Cardiac muscle cell (in vitro differentiated cells and primary cell): ENCODE results near the gene CD160. TPM values are rescaled to one million over a fixed set of nuclear protein-coding genes. Genes with fewer than 3 reads are reported as not detected.

Experiments used
- DNase-seq, 2 donors: peaks; one replicate each; pipeline versions ENCODE4 v3.0.0 to v3.0.0-alpha.2; 2010 to 2017; ENCODE audit warnings: low read depth in 1 of 2, low spot score in 1 of 2
- H3K27ac ChIP-seq: fragments of 200-600 bp; sonication (generic); 2 replicates; pipeline ENCODE4 v1.5.1; 2016
- H3K27me3 ChIP-seq: fragments of 200-600 bp; sonication (generic); 2 replicates; pipeline ENCODE4 v1.6.0; 2016; ENCODE audit warnings: control low read depth
- H3K36me3 ChIP-seq: fragments of 200-600 bp; sonication (generic); 2 replicates; pipeline ENCODE4 v1.5.1; 2016; ENCODE audit warnings: control low read depth
- H3K4me1 ChIP-seq: fragments of 200-600 bp; sonication (generic); 2 replicates; pipeline ENCODE4 v1.8.1; 2017; ENCODE audit warnings: low read depth, mild to moderate bottlenecking, mixed run types
- H3K4me3 ChIP-seq: fragments of 200-600 bp; sonication (generic); 2 replicates; pipeline ENCODE4 v1.5.1; 2016; ENCODE audit warnings: mild to moderate bottlenecking
- H3K9me3 ChIP-seq: fragments of 200-600 bp; sonication (generic); 2 replicates; pipeline ENCODE4 v1.5.1; 2017; ENCODE audit warnings: low read depth, mild to moderate bottlenecking, control low read depth
- polyA plus RNA-seq: library from polyadenylated mRNA; unstranded; fragments of >200 nt; fragmentation: Nextera tagmentation; extraction: Ambion mirVana; gene quantifications from 2 replicates; pipeline ENCODE4 v1.2.1, GENCODE V29; 2016
- total RNA-seq: library from RNA; depleted of rRNA; stranded (reverse); fragments of >200 nt; gene quantifications from 2 replicates; pipeline ENCODE4 v1.2.3, GENCODE V29; 2016
- TF ChIP-seq, protein P1 (sequence below): IDR thresholded peaks from 2 replicates; pipeline ENCODE4 v1.5.1; 2012; ENCODE audit warnings: low read depth, mild to moderate bottlenecking, low read length

Gene CD160
- total and polyA plus RNA-seq, 2 experiments from 2014 or later = 0.35 TPM; not detected in 1

DNA sequence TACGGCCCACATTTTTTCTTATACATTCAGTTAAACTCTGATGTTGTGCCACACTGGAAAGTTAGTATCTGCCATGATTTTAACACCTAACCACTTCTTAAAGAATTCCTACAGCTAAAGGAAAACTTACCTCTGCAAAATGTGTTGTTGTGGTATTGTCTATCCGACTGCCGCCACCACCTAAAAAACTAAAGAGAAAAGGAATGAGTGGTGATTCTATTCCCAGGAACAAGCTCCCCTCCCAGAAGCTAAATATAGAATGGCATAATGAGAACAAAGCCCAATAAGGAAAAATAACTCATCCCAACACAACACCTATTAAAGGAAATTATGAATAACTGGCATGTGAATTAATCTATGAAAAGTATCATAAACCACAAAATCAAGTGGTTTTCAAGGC is 65.1 kb downstream of the CD160 start:
- H3K4me3 ChIP-seq = peak overlapping the region; percentile 15
- H3K36me3 ChIP-seq = no peaks in the 10 kb centered on the region
- DNase-seq = peak in 1 of 2 donors; percentile 26
- H3K27me3 ChIP-seq = no peaks in the 10 kb centered on the region
- peaks cover 28% of the 10 kb centered on the region for H3K4me1 ChIP-seq
- TF ChIP-seq, protein P1, sequence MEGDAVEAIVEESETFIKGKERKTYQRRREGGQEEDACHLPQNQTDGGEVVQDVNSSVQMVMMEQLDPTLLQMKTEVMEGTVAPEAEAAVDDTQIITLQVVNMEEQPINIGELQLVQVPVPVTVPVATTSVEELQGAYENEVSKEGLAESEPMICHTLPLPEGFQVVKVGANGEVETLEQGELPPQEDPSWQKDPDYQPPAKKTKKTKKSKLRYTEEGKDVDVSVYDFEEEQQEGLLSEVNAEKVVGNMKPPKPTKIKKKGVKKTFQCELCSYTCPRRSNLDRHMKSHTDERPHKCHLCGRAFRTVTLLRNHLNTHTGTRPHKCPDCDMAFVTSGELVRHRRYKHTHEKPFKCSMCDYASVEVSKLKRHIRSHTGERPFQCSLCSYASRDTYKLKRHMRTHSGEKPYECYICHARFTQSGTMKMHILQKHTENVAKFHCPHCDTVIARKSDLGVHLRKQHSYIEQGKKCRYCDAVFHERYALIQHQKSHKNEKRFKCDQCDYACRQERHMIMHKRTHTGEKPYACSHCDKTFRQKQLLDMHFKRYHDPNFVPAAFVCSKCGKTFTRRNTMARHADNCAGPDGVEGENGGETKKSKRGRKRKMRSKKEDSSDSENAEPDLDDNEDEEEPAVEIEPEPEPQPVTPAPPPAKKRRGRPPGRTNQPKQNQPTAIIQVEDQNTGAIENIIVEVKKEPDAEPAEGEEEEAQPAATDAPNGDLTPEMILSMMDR = no peak
- peak overlapping the region; percentile 90 for H3K27ac ChIP-seq
- H3K9me3 ChIP-seq = no peaks in the 10 kb centered on the region

DNA sequence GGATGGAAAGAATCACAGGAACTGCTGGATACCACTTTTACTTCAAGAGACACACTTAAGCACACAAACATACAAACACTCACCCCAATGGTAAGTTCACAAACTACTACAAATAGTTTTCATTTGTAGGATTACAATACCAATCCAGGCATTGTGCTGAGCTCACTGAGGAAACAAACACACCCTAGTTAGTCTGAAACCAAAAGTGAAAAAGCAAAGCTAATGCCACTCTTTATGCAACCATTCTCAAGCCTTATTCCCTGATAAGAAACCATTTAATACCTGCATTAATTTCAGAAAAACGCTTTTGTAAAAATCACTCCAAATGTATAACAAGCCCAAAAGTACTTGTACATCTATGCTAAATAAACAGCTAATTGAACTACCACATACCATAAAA is 66.2 kb downstream of the CD160 start:
- Histone ChIP-seq H3K36me3 (no peaks in the 10 kb centered on the region), H3K4me3 (no peak overlapping the region), H3K27me3 (no peaks in the 10 kb centered on the region), H3K4me1 (peaks cover 28% of the 10 kb centered on the region), H3K27ac (peak overlapping the region; percentile 90), H3K9me3 (no peaks in the 10 kb centered on the region)
- DNase-seq = no peak
- TF ChIP-seq, protein P1 = no peak

DNA sequence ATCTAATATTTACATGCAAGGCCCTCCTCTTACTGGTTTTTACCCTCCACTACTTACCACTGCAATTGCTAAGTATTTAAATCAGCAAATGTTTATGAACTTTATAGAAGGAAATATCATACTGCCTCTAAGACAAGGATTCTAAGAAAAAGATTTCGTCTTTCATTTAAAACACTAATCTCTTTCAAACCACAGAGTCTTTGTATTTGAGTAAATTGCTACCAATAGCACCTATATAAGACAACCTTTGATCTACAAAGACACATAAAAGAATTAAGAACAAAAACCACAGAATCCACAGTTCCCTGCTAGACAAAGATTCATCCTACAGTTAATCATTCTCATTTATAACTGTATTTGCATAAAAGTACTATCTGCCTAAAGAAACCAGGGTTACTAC is 67.0 kb downstream of the CD160 start:
- Histone ChIP-seq H3K27me3 (no peaks in the 10 kb centered on the region), H3K36me3 (no peaks in the 10 kb centered on the region), H3K4me3 (no peak overlapping the region), H3K27ac (peak overlapping the region; percentile 90), H3K4me1 (peaks cover 28% of the 10 kb centered on the region), H3K9me3 (no peaks in the 10 kb centered on the region)
- TF ChIP-seq, protein P1 = no peak
- DNase-seq = no peak

DNA sequence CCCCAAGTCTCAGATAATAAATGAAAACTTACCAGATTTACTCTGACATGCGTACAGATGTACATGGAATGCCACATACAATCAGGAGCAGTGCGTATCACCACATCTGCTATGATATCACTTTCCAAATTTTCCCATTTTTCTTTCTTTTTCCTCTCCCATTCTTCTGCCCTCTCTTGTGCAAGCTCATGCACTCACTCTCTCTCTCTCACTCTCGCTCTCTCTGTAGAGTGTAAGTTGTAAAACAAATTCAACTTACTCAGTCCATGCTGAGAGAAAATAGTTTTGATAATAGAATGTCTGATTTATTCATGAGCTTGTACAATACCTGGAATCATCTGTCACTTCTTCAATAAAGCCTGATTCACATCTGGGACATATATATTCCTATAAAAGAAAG is 69.3 kb downstream of the CD160 start:
- DNase-seq = no peak

More for the DNA sequence above, 69.3 kb downstream of the CD160 start:
- no peaks in the 10 kb centered on the region for H3K36me3 ChIP-seq
- H3K27ac ChIP-seq = no peak overlapping the region
- H3K4me3 ChIP-seq = no peak overlapping the region
- no peaks in the 10 kb centered on the region for H3K27me3 ChIP-seq
- H3K9me3 ChIP-seq = no peaks in the 10 kb centered on the region
- TF ChIP-seq, protein P1 = no peak
- H3K4me1 ChIP-seq = peaks cover 18% of the 10 kb centered on the region

Other genes with a start within 250 kb of the CD160 start
- 13.3 and 13.6 TPM in 2 replicates for gene GPR89A, start 111.5 kb upstream of the CD160 start, total RNA-seq
- 24.3 and 29.1 TPM in 2 replicates for gene GPR89A, start 111.5 kb upstream of the CD160 start, polyA plus RNA-seq
- 0.18 TPM in 1 of 2 replicates, not detected in the other for gene PDZK1, start 12.1 kb upstream of the CD160 start, total RNA-seq
- 0.50 and 0.77 TPM in 2 replicates for gene PDZK1, start 12.1 kb upstream of the CD160 start, polyA plus RNA-seq
- gene RNF115, start 104.6 kb downstream of the CD160 start, total RNA-seq = 15.7 and 18.8 TPM in 2 replicates
- gene RNF115, start 104.6 kb downstream of the CD160 start, polyA plus RNA-seq = 12.9 and 14.5 TPM in 2 replicates
- gene POLR3C, start 104.7 kb downstream of the CD160 start, total RNA-seq = 31.4 and 34.9 TPM in 2 replicates
- 33.2 and 44.6 TPM in 2 replicates for gene POLR3C, start 104.7 kb downstream of the CD160 start, polyA plus RNA-seq
- gene NUDT17, start 126.1 kb downstream of the CD160 start, total RNA-seq = 19.7 and 23.1 TPM in 2 replicates
- 15.7 and 17.0 TPM in 2 replicates for gene NUDT17, start 126.1 kb downstream of the CD160 start, polyA plus RNA-seq
- gene PIAS3, start 139.6 kb downstream of the CD160 start, total RNA-seq = 22.2 and 23.7 TPM in 2 replicates
- gene PIAS3, start 139.6 kb downstream of the CD160 start, polyA plus RNA-seq = 40.5 and 61.5 TPM in 2 replicates
- gene ANKRD35, start 166.4 kb downstream of the CD160 start, total RNA-seq = 0.11 TPM in 1 of 2 replicates, not detected in the other
- 0.64 and 0.77 TPM in 2 replicates for gene ANKRD35, start 166.4 kb downstream of the CD160 start, polyA plus RNA-seq
- 1.9 and 3.0 TPM in 2 replicates for gene ITGA10, start 190.6 kb downstream of the CD160 start, total RNA-seq
- gene ITGA10, start 190.6 kb downstream of the CD160 start, polyA plus RNA-seq = 5.6 and 6.1 TPM in 2 replicates
- gene PEX11B, start 199.2 kb downstream of the CD160 start, total RNA-seq = 28.2 and 28.4 TPM in 2 replicates
- 42.3 and 50.1 TPM in 2 replicates for gene PEX11B, start 199.2 kb downstream of the CD160 start, polyA plus RNA-seq
- gene RBM8A, start 208.0 kb downstream of the CD160 start, total RNA-seq = 282 and 329 TPM in 2 replicates
- 272 and 289 TPM in 2 replicates for gene RBM8A, start 208.0 kb downstream of the CD160 start, polyA plus RNA-seq
- 33.4 and 39.2 TPM in 2 replicates for gene LIX1L, start 238.5 kb downstream of the CD160 start, total RNA-seq
- gene LIX1L, start 238.5 kb downstream of the CD160 start, polyA plus RNA-seq = 46.4 and 59.0 TPM in 2 replicates
- gene ANKRD34A, start 245.1 kb downstream of the CD160 start, total RNA-seq = 4.3 and 5.7 TPM in 2 replicates
- gene ANKRD34A, start 245.1 kb downstream of the CD160 start, polyA plus RNA-seq = 2.7 and 5.4 TPM in 2 replicates
- 20.6 and 43.4 TPM in 2 replicates for gene POLR3GL, start 245.2 kb downstream of the CD160 start, total RNA-seq
- gene POLR3GL, start 245.2 kb downstream of the CD160 start, polyA plus RNA-seq = 65.1 and 88.2 TPM in 2 replicates